ENCODE measurements around the gene SDHA. TPM values are rescaled to one million over a fixed set of nuclear protein-coding genes. Genes with fewer than 3 reads are reported as not detected.

The SDHA gene
- total RNA-seq, 2 donors from 2014 or later, result 242 to 366 TPM

DNA sequence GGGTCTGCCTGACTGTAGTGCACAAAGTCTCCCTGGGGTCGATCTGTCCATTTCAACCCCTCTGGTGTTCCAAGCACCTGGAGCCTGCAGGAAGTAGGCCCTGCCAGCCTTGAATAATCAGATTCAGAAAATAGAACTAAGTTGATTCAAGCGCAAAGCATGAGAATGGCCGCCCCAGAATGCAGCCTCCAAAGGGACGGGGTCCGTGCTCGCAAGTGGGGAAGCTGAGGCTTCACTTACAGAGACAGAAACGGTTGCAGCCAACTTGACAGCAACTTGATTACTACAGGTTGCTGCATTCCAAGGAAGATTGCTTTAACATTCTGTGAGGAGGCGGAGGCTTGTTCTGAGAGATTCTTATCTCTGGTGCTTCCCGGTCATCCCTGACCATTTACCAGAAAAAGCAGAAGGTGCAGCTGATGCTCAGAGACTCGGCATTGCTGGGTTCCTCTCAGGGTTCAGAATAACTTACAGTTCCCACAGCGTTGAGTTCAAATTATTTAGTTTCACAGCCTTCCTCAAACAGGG lies 41.8 kb upstream of the SDHA start:
- Histone ChIP-seq H3K36me3 (no peaks in the 10 kb centered on the region), H3K4me3 (no peak overlapping the region), H3K27ac (no peak overlapping the region), H3K27me3 (no peaks in the 10 kb centered on the region), H3K9me3 (no peaks in the 10 kb centered on the region), H3K4me1 (no peaks in the 10 kb centered on the region)
- no peak for DNase-seq (ENCODE audit: low spot score)
- no peak for TF ChIP-seq CTCF (IDR thresholded peaks at IDR 0.05)

DNA sequence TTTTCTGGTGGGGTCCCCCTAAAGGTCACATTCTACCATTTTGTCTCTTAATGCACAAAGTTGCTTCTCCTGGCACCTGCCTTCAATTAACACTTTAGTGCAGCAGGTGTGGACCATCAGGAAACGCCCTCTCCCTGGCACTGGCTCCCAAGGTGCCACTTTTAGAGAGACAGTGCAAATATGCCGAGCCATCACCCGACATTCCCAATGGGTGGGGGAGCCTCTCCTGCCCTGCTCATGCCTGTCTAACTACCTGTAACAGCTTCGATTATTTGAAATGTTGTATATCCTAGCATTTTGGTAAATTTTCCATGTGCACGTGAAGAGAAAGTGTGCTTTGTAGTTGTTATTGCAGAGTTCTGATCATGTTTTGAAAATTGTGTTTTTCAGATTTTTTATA lies 40.0 kb upstream of the SDHA start:
- no peak overlapping the region for H3K4me3 ChIP-seq
- no peaks in the 10 kb centered on the region for H3K9me3 ChIP-seq
- no peaks in the 10 kb centered on the region for H3K27me3 ChIP-seq
- no peaks in the 10 kb centered on the region for H3K36me3 ChIP-seq
- no peaks in the 10 kb centered on the region for H3K4me1 ChIP-seq
- no peak for DNase-seq (ENCODE audit: low spot score)
- no peak overlapping the region for H3K27ac ChIP-seq
- no peak for TF ChIP-seq CTCF (IDR thresholded peaks at IDR 0.05)

- no peaks in the 10 kb centered on the region for H3K27me3 ChIP-seq
- no peaks in the 10 kb centered on the region for H3K4me1 ChIP-seq
- TF ChIP-seq CTCF (IDR thresholded peaks at IDR 0.05), result no peak
- DNase-seq (ENCODE audit: low spot score), result no peak
- H3K36me3 ChIP-seq, result no peaks in the 10 kb centered on the region
- H3K27ac ChIP-seq, result no peak overlapping the region
- H3K9me3 ChIP-seq, result no peaks in the 10 kb centered on the region
- no peak overlapping the region for H3K4me3 ChIP-seq
Measured at GRCh38 chr5:179401-179800, 38.7 kb upstream of the SDHA start.

DNA sequence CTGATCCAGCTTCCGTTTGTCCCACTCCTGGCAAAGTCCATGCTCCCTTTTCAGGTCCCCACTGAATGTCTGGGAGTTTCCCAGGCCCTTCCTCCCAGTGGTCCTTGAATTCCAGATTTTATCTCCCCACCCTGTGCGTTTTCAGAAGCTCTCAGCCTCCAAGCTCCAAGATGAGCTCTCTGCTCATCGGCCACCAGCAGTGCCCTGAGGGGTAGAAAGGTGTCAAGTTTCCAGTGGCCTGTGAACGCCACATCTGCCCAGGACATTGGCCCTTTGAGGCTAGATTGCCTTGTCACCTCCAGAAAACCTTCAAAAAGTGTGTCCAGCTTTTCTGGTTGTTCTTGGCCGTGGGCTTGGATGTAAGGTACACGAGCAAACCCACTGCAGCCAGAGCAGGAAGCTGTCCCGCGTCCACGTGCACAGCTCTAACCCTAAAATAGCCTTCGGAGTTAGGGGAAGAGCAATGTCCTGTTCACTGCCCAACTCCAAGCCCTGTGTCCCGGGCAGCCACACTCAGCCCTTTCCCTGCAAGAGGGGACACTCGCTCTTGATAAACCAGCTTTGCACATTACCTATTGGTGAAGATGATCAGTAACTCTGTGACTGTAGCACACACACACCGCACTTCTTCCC lies 37.7 kb upstream of the SDHA start:
- TF ChIP-seq CTCF (IDR thresholded peaks at IDR 0.05), result no peak
- Histone ChIP-seq H3K36me3 (no peaks in the 10 kb centered on the region), H3K4me3 (no peak overlapping the region), H3K27ac (no peak overlapping the region), H3K4me1 (no peaks in the 10 kb centered on the region), H3K27me3 (no peaks in the 10 kb centered on the region), H3K9me3 (no peaks in the 10 kb centered on the region)
- no peak for DNase-seq (ENCODE audit: low spot score)

GRCh38 chr5:181160-181559 lies 37.0 kb upstream of the SDHA start:
- Histone ChIP-seq H3K9me3 (no peaks in the 10 kb centered on the region), H3K4me1 (no peaks in the 10 kb centered on the region), H3K36me3 (no peaks in the 10 kb centered on the region), H3K4me3 (no peak overlapping the region), H3K27me3 (no peaks in the 10 kb centered on the region), H3K27ac (no peak overlapping the region)
- TF ChIP-seq CTCF (IDR thresholded peaks at IDR 0.05), result no peak
- no peak for DNase-seq (ENCODE audit: low spot score)

DNA sequence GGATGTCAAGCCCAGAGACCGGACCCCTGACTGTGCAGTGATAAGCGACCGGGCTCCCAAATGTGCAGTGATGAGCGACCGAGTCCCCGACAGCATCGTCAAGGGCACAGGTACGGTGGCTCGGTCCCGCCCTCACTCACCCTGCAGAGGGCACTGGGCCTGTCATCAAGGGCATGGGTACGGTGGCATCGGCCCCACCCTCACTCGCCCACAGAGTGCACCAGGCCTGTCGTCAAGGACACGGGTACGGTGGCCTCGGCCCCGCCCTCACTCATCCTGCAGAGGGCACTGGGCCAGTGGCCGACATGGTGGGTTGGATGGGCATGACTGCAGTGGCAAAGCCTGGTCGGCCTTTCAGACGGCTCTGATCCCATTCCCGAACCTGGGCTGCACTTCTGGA lies 36.6 kb upstream of the SDHA start:
- TF ChIP-seq CTCF (IDR thresholded peaks at IDR 0.05), result no peak
- H3K36me3 ChIP-seq, result no peaks in the 10 kb centered on the region
- no peak overlapping the region for H3K4me3 ChIP-seq
- H3K4me1 ChIP-seq, result no peaks in the 10 kb centered on the region
- no peaks in the 10 kb centered on the region for H3K27me3 ChIP-seq
- DNase-seq (ENCODE audit: low spot score), result no peak
- H3K27ac ChIP-seq, result no peak overlapping the region
- no peaks in the 10 kb centered on the region for H3K9me3 ChIP-seq
